Measurements from ENCODE around the gene ZBTB6.
"Not testable (repeated sequence)": the region's sequence is repeated elsewhere in the genome, so short reads cannot be mapped to it uniquely, and the experiment has no call there.

Gene ZBTB6

DNA sequence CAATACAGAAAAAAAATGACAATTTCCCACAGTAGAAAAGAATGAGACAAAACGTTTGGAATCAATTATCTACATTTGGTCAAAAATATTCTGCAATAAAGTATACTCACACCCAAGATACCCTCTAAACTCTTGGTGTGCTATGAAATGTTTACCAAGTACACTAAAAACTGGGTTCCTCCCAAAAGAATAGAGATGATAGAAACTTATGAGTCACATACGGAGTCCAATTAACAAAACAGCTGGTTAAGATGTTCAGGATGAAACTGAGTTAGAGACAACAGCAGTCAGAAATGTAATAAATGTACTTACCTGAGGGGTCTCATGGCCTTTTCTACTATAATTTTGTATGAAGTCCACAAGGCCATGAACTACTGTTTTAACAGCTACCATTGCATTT lies 33.7 kb downstream of the ZBTB6 start:
- Histone ChIP-seq H3K9ac (ENCODE audit: low read depth, low read length, poor library complexity) (no peak overlapping the region), H2AFZ (ENCODE audit: low read length) (no peak overlapping the region), H3K36me3 (replicated peaks in 1 of 2; ENCODE audit: control insufficient read depth in 2 of 2, insufficient read depth in 2 of 2, low read length in 2 of 2) (peaks cover 27 to 99% of the 10 kb centered on the region in 2 donors), H3K79me1 (ENCODE audit: low read depth, low read length) (no peaks in the 10 kb centered on the region), H3K4me2 (ENCODE audit: insufficient read depth, low read length, poor library complexity, severe bottlenecking) (no peak overlapping the region), H4K8ac (ENCODE audit: low read depth, low read length) (no peak overlapping the region), H3K27ac (replicated peaks; ENCODE audit: low read length) (no peak overlapping the region), H3K4me1 (ENCODE audit: control insufficient read depth in 2 of 2, insufficient read depth in 1 of 2, low read depth in 1 of 2, low read length in 2 of 2) (no peaks in the 10 kb centered on the region), H2BK120ac (ENCODE audit: low read depth, low read length) (no peak overlapping the region), H3K14ac (ENCODE audit: low read length) (no peak overlapping the region), H2BK15ac (ENCODE audit: low read length) (no peak overlapping the region), H2BK5ac (ENCODE audit: low read length) (no peak overlapping the region), H2AK5ac (ENCODE audit: low read depth, low read length) (no peak overlapping the region), H3K9me3 (replicated peaks in 1 of 2; ENCODE audit: control insufficient read depth in 2 of 2, insufficient read depth in 1 of 2, low read depth in 1 of 2, low read length in 2 of 2) (no peaks in the 10 kb centered on the region), H3K18ac (ENCODE audit: low read length) (no peak overlapping the region), H4K91ac (ENCODE audit: low read depth, low read length, poor library complexity) (no peak overlapping the region), H3K4me3 (ENCODE audit: low read length in 2 of 2) (no peak overlapping the region), H2BK12ac (ENCODE audit: low read length) (no peak overlapping the region), H3K4ac (ENCODE audit: low read length) (no peak overlapping the region), H3K23ac (ENCODE audit: low read depth, low read length, poor library complexity) (no peak overlapping the region), H3K27me3 (ENCODE audit: control insufficient read depth in 3 of 3, insufficient read depth in 3 of 3, low read depth in 1 of 3, low read length in 3 of 3) (no peaks in the 10 kb centered on the region)
- DNase-seq (ENCODE audit: low spot score) = no peak
- WGBS, 2 donors (ENCODE audit: extremely low coverage in 2 of 2, insufficient read length in 2 of 2, insufficient replicate concordance in 1 of 2) = no CpG with 5 or more reads among the region's 2 CpGs

DNA sequence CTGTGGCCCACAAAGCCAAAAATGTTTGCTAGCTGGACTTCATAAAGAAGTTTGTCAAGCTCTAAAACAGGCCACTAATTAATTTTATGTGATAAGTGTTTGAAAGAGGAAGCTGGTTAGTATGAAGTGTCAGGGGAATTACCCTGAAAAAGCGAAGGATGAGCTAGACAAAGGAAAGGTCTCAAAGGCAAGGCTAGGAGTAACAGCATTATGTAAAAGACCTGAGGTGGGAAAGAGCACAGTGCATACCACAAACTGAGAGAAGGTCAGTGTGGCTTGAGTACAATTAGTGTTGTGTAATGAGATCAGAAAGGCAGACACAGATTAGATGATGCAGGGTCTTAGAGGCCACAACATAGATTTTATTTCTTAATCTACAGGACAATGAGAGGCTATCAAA lies 37.6 kb downstream of the ZBTB6 start:
- Histone ChIP-seq H4K8ac (ENCODE audit: low read depth, low read length) (no peak overlapping the region), H2BK12ac (ENCODE audit: low read length) (no peak overlapping the region), H2AFZ (ENCODE audit: low read length) (no peak overlapping the region), H3K9me3 (replicated peaks in 1 of 2; ENCODE audit: control insufficient read depth in 2 of 2, insufficient read depth in 1 of 2, low read depth in 1 of 2, low read length in 2 of 2) (no peaks in the 10 kb centered on the region), H3K79me1 (ENCODE audit: low read depth, low read length) (no peaks in the 10 kb centered on the region), H2BK5ac (ENCODE audit: low read length) (no peak overlapping the region), H4K91ac (ENCODE audit: low read depth, low read length, poor library complexity) (no peak overlapping the region), H3K4me2 (ENCODE audit: insufficient read depth, low read length, poor library complexity, severe bottlenecking) (no peak overlapping the region), H3K4me3 (ENCODE audit: low read length in 2 of 2) (no peak overlapping the region), H3K18ac (ENCODE audit: low read length) (no peak overlapping the region), H2BK15ac (ENCODE audit: low read length) (no peak overlapping the region), H3K4ac (ENCODE audit: low read length) (no peak overlapping the region), H3K9ac (ENCODE audit: low read depth, low read length, poor library complexity) (no peak overlapping the region), H2BK120ac (ENCODE audit: low read depth, low read length) (no peak overlapping the region), H3K23ac (ENCODE audit: low read depth, low read length, poor library complexity) (no peak overlapping the region), H3K27me3 (ENCODE audit: control insufficient read depth in 3 of 3, insufficient read depth in 3 of 3, low read depth in 1 of 3, low read length in 3 of 3) (no peaks in the 10 kb centered on the region), H2AK5ac (ENCODE audit: low read depth, low read length) (no peak overlapping the region), H3K4me1 (ENCODE audit: control insufficient read depth in 2 of 2, insufficient read depth in 1 of 2, low read depth in 1 of 2, low read length in 2 of 2) (no peaks in the 10 kb centered on the region), H3K27ac (replicated peaks; ENCODE audit: low read length) (no peak overlapping the region), H3K14ac (ENCODE audit: low read length) (no peak overlapping the region), H3K36me3 (replicated peaks in 1 of 2; ENCODE audit: control insufficient read depth in 2 of 2, insufficient read depth in 2 of 2, low read length in 2 of 2) (peaks cover 35 to 99% of the 10 kb centered on the region in 2 donors)
- DNase-seq (ENCODE audit: low spot score) = no peak
- 100% methylated on average over 1 of the region's 1 CpG; no CpG with 5 or more reads in 1 of the 2 donors for WGBS, 2 donors (ENCODE audit: extremely low coverage in 2 of 2, insufficient read length in 2 of 2, insufficient replicate concordance in 1 of 2)

DNA sequence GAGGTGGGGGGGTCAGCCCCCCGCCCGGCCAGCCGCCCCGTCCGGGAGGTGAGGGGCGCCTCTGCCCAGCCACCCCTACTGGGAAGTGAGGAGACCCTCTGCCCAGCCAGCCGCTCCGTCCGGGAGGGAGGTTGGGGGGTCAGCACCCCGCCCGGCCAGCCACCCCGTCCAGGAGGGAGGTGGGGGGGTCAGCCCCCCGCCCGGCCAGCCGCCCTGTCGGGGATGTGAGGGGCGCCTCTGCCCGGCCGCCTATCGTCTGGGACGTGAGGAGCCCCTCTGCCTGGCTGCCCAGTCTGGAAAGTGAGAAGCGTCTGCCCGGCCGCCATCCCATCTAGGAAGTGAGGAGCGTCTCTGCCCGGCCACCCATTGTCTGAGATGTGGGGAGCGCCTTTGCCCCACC lies 45.8 kb downstream of the ZBTB6 start:
- not testable (repeated sequence) for H4K8ac ChIP-seq (ENCODE audit: low read depth, low read length); H2AFZ ChIP-seq (ENCODE audit: low read length)
- WGBS, 2 donors (ENCODE audit: extremely low coverage in 2 of 2, insufficient read length in 2 of 2, insufficient replicate concordance in 1 of 2) = no CpG with 5 or more reads among the region's 27 CpGs

DNA sequence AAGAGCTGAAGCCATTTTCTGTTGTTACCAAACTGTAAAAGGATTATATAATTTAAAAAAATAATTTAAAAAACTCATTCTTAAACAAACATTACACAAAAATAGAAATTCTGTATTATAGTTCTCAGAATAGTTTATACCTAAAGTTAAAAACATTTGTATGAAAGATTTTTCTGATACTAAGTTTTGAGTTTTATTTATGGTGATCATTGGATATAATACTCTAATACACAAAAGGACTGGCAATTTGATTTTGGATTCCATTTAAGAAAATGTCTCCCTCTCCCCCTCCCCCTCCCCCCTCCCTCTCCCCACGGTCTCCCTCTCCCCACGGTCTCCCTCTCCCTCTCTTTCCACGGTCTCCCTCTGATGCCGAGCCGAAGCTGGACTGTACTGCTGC lies 47.0 kb downstream of the ZBTB6 start:
- Histone ChIP-seq H3K9me3 (replicated peaks in 1 of 2; ENCODE audit: control insufficient read depth in 2 of 2, insufficient read depth in 1 of 2, low read depth in 1 of 2, low read length in 2 of 2) (no peaks in the 10 kb centered on the region), H3K4ac (ENCODE audit: low read length) (no peak overlapping the region), H3K4me1 (ENCODE audit: control insufficient read depth in 2 of 2, insufficient read depth in 1 of 2, low read depth in 1 of 2, low read length in 2 of 2) (no peaks in the 10 kb centered on the region), H2AK5ac (ENCODE audit: low read depth, low read length) (no peak overlapping the region), H2BK5ac (ENCODE audit: low read length) (no peak overlapping the region), H2BK15ac (ENCODE audit: low read length) (no peak overlapping the region), H3K9ac (ENCODE audit: low read depth, low read length, poor library complexity) (no peak overlapping the region), H3K27me3 (ENCODE audit: control insufficient read depth in 3 of 3, insufficient read depth in 3 of 3, low read depth in 1 of 3, low read length in 3 of 3) (no peaks in the 10 kb centered on the region), H2BK120ac (ENCODE audit: low read depth, low read length) (no peak overlapping the region), H3K18ac (ENCODE audit: low read length) (no peak overlapping the region), H2BK12ac (ENCODE audit: low read length) (no peak overlapping the region), H4K8ac (ENCODE audit: low read depth, low read length) (no peak overlapping the region), H3K79me1 (ENCODE audit: low read depth, low read length) (no peaks in the 10 kb centered on the region), H3K4me2 (ENCODE audit: insufficient read depth, low read length, poor library complexity, severe bottlenecking) (no peak overlapping the region), H3K36me3 (replicated peaks in 1 of 2; ENCODE audit: control insufficient read depth in 2 of 2, insufficient read depth in 2 of 2, low read length in 2 of 2) (peaks cover 8 to 70% of the 10 kb centered on the region in 2 donors), H4K91ac (ENCODE audit: low read depth, low read length, poor library complexity) (no peak overlapping the region), H2AFZ (ENCODE audit: low read length) (no peak overlapping the region), H3K27ac (replicated peaks; ENCODE audit: low read length) (no peak overlapping the region), H3K14ac (ENCODE audit: low read length) (no peak overlapping the region), H3K4me3 (ENCODE audit: low read length in 2 of 2) (no peak overlapping the region), H3K23ac (ENCODE audit: low read depth, low read length, poor library complexity) (no peak overlapping the region)
- WGBS, 2 donors (ENCODE audit: extremely low coverage in 2 of 2, insufficient read length in 2 of 2, insufficient replicate concordance in 1 of 2) = no CpG with 5 or more reads among the region's 5 CpGs
- no peak for DNase-seq (ENCODE audit: low spot score)

More for the DNA sequence above, 45.8 kb downstream of the ZBTB6 start:
- H3K36me3 ChIP-seq (replicated peaks in 1 of 2; ENCODE audit: control insufficient read depth in 2 of 2, insufficient read depth in 2 of 2, low read length in 2 of 2) = peaks cover 12 to 71% of the 10 kb centered on the region in 2 donors
- H3K4me2 ChIP-seq (ENCODE audit: insufficient read depth, low read length, poor library complexity, severe bottlenecking); H2BK5ac ChIP-seq (ENCODE audit: low read length); H3K27me3 ChIP-seq (ENCODE audit: control insufficient read depth in 3 of 3, insufficient read depth in 3 of 3, low read depth in 1 of 3, low read length in 3 of 3); H3K27ac ChIP-seq (replicated peaks; ENCODE audit: low read length); H3K9ac ChIP-seq (ENCODE audit: low read depth, low read length, poor library complexity); H3K4me3 ChIP-seq (ENCODE audit: low read length in 2 of 2); H3K23ac ChIP-seq (ENCODE audit: low read depth, low read length, poor library complexity); H3K14ac ChIP-seq (ENCODE audit: low read length); H4K91ac ChIP-seq (ENCODE audit: low read depth, low read length, poor library complexity); H3K79me1 ChIP-seq (ENCODE audit: low read depth, low read length); H2BK12ac ChIP-seq (ENCODE audit: low read length); H2BK120ac ChIP-seq (ENCODE audit: low read depth, low read length); H2AK5ac ChIP-seq (ENCODE audit: low read depth, low read length); H3K4me1 ChIP-seq (ENCODE audit: control insufficient read depth in 2 of 2, insufficient read depth in 1 of 2, low read depth in 1 of 2, low read length in 2 of 2); DNase-seq (ENCODE audit: low spot score); H2BK15ac ChIP-seq (ENCODE audit: low read length); H3K18ac ChIP-seq (ENCODE audit: low read length); H3K4ac ChIP-seq (ENCODE audit: low read length); H3K9me3 ChIP-seq (replicated peaks in 1 of 2; ENCODE audit: control insufficient read depth in 2 of 2, insufficient read depth in 1 of 2, low read depth in 1 of 2, low read length in 2 of 2): not testable (repeated sequence)
